Measurements from ENCODE around the gene CLPTM1L.

CLPTM1L gene

GRCh38 chr5:1270933-1271914, 73.7 kb downstream of the CLPTM1L start:
- DNase-seq = no peak

- no peak for DNase-seq
Measured at GRCh38 chr5:1270426-1270825, 74.5 kb downstream of the CLPTM1L start.

- no peak for DNase-seq
Measured at GRCh38 chr5:1268666-1269065, 76.2 kb downstream of the CLPTM1L start.

GRCh38 chr5:1268056-1268455, 76.8 kb downstream of the CLPTM1L start:
- DNase-seq = no peak

Measured in islet precursor cell (in vitro differentiated cells).